KMS-11 (cell line): ENCODE measurements around the gene RRAD.

Experiments
- H2AFZ ChIP-seq: fragments of 200-600 bp; sonication (generic); 2 replicates; pipeline ENCODE4 v1.6.1; 2016; ENCODE audit warnings: antibody characterized with exemption, mixed run types, low read depth
- H3K27ac ChIP-seq: fragments of 200-600 bp; sonication (generic); 2 replicates; pipeline ENCODE4 v1.6.1; 2016; ENCODE audit warnings: mild to moderate bottlenecking, mixed run types
- H3K27me3 ChIP-seq: fragments of 200-600 bp; sonication (generic); 2 replicates; pipeline ENCODE4 v1.6.1; 2017; ENCODE audit warnings: mild to moderate bottlenecking, low read depth, mixed run types, moderate library complexity; ENCODE audit not compliant: insufficient read depth
- H3K36me3 ChIP-seq: fragments of 200-600 bp; sonication (generic); 2 replicates; pipeline ENCODE4 v1.6.1; 2017; ENCODE audit warnings: mild to moderate bottlenecking, mixed run types; ENCODE audit not compliant: insufficient read depth
- H3K4me1 ChIP-seq: fragments of 200-600 bp; sonication (generic); 2 replicates; pipeline ENCODE4 v1.6.1; 2016; ENCODE audit warnings: mild to moderate bottlenecking, low read depth, mixed run types; ENCODE audit not compliant: poor library complexity, severe bottlenecking
- H3K4me2 ChIP-seq: fragments of 200-600 bp; sonication (generic); 2 replicates; pipeline ENCODE4 v1.7.0; 2016; ENCODE audit warnings: mild to moderate bottlenecking, mixed run types
- H3K4me3 ChIP-seq: fragments of 200-600 bp; sonication (generic); IDR thresholded peaks from 2 replicates; pipeline ENCODE4 v1.6.1; 2017; ENCODE audit warnings: low read depth, low read length, mixed read lengths; ENCODE audit not compliant: insufficient read depth
- H3K79me2 ChIP-seq: fragments of 200-600 bp; sonication (generic); 2 replicates; pipeline ENCODE4 v1.6.1; 2016; ENCODE audit warnings: low read depth, mixed run types; ENCODE audit not compliant: insufficient read depth
- H3K9ac ChIP-seq: fragments of 200-600 bp; sonication (generic); 2 replicates; pipeline ENCODE4 v1.6.1; 2016; ENCODE audit warnings: mild to moderate bottlenecking, mixed run types
- H4K20me1 ChIP-seq: fragments of 200-600 bp; sonication (generic); 2 replicates; pipeline ENCODE4 v1.6.1; 2016; ENCODE audit warnings: mild to moderate bottlenecking, mixed run types; ENCODE audit not compliant: insufficient read depth
- CTCF ChIP-seq: fragments of 200-600 bp; sonication (generic); conservative IDR thresholded peaks from 2 replicates; pipeline ENCODE4 v1.6.1; 2017; ENCODE audit warnings: low read depth, mild to moderate bottlenecking, antibody characterized with exemption, low read length, moderate library complexity, mixed read lengths

Gene RRAD

GRCh38 chr16:66904846-66905632 lies 20.3 kb downstream of the RRAD start:
- H3K27me3 ChIP-seq: no peaks in the 10 kb centered on the region; the same call in 1 of the 2 replicates
- H3K4me2 ChIP-seq: no peak overlapping the region
- H3K36me3 ChIP-seq: no peaks in the 10 kb centered on the region
- no peak overlapping the region for H3K9ac ChIP-seq
- H2AFZ ChIP-seq: no peak overlapping the region
- no peak for TF ChIP-seq CTCF
- H3K4me1 ChIP-seq: peaks cover 11% of the 10 kb centered on the region
- no peak overlapping the region for H3K27ac ChIP-seq
- H3K4me3 ChIP-seq: no peak overlapping the region
- no peaks in the 10 kb centered on the region for H4K20me1 ChIP-seq
- no peaks in the 10 kb centered on the region for H3K79me2 ChIP-seq

GRCh38 chr16:66904428-66904845 lies 20.9 kb downstream of the RRAD start:
- Histone ChIP-seq H3K4me3 (no peak overlapping the region), H2AFZ (no peak overlapping the region), H3K79me2 (no peaks in the 10 kb centered on the region), H3K27me3 (no peaks in the 10 kb centered on the region; the same call in 1 of the 2 replicates), H4K20me1 (no peaks in the 10 kb centered on the region), H3K27ac (no peak overlapping the region), H3K36me3 (no peaks in the 10 kb centered on the region), H3K4me2 (no peak overlapping the region), H3K9ac (no peak overlapping the region), H3K4me1 (peaks cover 16% of the 10 kb centered on the region)
- no peak for TF ChIP-seq CTCF

DNA sequence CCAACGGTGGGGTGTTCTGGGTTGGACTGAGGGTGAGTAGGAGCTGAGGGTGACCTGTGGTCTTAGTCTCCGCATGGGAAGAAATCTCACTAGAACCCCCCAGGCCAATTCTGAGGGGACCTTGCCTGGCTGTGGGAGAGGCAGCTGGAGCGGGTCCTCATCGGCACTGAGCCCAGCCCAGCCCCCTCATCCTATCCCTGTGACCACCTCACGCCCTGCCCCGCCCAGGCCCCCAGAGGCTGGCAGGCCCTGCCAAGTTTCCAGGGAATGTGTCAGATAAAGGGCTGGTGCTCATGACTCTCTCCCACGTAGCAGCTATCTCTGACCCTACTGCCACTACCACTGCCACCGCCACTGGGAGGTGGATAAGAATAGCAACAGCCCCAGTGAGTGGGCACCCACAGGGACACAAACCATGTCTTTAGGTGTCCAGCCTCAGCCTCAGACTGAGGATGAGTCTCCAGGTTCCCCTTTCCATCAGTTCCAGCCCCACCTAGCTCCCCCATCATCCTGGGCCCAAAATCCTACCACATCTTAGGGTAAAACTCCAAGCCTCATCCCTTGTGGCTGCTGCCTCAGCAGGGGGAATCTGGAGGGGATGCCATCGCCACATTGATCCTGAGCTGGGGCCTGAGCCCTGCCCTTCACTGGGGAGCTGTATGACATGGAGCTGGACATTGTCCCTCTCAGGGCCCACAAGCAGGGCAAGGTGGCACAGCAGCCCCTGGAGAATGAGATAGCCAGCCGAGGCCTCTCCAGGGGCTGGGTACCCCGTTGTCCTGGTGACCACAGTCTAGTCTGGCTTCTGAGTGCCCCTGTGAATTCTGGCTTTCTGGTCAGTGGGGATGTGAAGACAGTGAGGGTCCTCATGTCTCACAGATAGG lies 21.5 kb downstream of the RRAD start:
- Histone ChIP-seq H3K4me3 (no peak overlapping the region), H3K79me2 (no peaks in the 10 kb centered on the region), H2AFZ (no peak overlapping the region), H3K27me3 (no peaks in the 10 kb centered on the region; the same call in 1 of the 2 replicates), H3K4me2 (no peak overlapping the region), H3K27ac (no peak overlapping the region), H3K4me1 (peaks cover 16% of the 10 kb centered on the region), H3K9ac (no peak overlapping the region), H4K20me1 (no peaks in the 10 kb centered on the region), H3K36me3 (no peaks in the 10 kb centered on the region)
- TF ChIP-seq CTCF: no peak

- Histone ChIP-seq H3K79me2 (no peaks in the 10 kb centered on the region), H3K36me3 (no peaks in the 10 kb centered on the region), H3K27me3 (no peaks in the 10 kb centered on the region; the same call in 1 of the 2 replicates), H4K20me1 (no peaks in the 10 kb centered on the region), H3K27ac (no peak overlapping the region), H2AFZ (no peak overlapping the region), H3K4me3 (no peak overlapping the region), H3K9ac (no peak overlapping the region), H3K4me1 (peaks cover 16% of the 10 kb centered on the region), H3K4me2 (no peak overlapping the region)
- TF ChIP-seq CTCF: no peak
Observed at GRCh38 chr16:66902648-66903543, 22.4 kb downstream of the RRAD start.
